Heart left ventricle (tissue), 13 donors: ENCODE data around the gene GARS1.

ENCODE experiments used
- POLR2A ChIP-seq, 2 donors: fragments of 450-650 bp; IDR thresholded peaks; one replicate each; pipeline ENCODE4 v1.6.1; 2017; ENCODE audit warnings: antibody characterized with exemption in 2 of 2, mild to moderate bottlenecking in 2 of 2, moderate library complexity in 2 of 2
- TF ChIP-seq, protein P1 (sequence below), 12 donors: fragments of 200-600 bp; sonication (generic) in 4 of 12; IDR thresholded peaks; one replicate each; pipeline versions ENCODE4 v1.5.0 to v1.8.0; 2018 to 2022; ENCODE audit warnings: antibody characterized with exemption in 12 of 12, mild to moderate bottlenecking in 5 of 12
- donor health status: ischemic (EF 13 %, LVEDD 7.1; RV severe dilation, severe dysfunction).
- donor health status: DM: no; HTN: yes; CAD: no.
- donor health status: DM: no; HTN: no; CAD: no.
- donor health status: ischemic (EF 25% LVEDD 6.9; RV normal size, moderate dysfunction).
- donor health status: ischemic (EF 25% LVEDD 5.7; RV mildly dilated, moderate dysfunction).
- donor health status: ischemic (EF 35%, LVEDD 5.7; RV mildly dilated, moderate dysfunction).
- donor health status: nonischemic (EF 11% LVEDD 7.7; RV severe dilation, severe dysfunction).
- donor health status: DM: yes; HTN: yes; CAD: no.
- donor health status: PGD.
- donor health status: ischemic (EF 29% LVEDD 5.4; RV normal size, mild dysfunction).
- donor health status: nonischemic (EF 23%, LVEDD 6.1; RV moderate dilation, normal function).

DNA sequence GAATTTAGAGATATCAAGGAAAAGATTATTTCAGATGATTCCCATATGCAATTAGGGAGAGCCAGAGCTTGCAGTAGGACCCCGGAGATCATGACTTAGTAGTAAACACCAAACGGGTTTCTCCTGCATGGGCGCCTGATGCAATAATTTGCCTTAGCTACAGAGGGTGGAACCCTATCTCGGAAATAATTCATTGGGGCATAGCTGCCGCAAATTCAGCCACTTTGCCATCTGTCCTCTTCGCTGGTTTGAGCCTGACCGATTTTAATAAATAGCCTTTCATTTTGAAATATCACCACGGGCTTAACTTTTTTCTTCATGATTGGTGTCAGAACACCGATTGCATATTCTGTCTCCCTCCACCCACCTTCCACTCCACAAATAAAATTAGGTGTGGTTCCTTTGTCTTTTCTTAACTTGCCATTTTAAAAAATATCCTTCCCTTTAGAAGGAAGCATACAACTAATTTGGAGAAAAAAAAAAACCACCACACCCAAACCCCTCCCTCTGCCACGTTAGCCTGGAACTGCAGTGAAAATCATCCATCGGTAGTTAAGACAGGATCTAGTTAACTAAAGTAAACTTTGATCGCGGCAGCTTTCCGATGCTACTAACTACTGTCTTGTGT lies 1.4 kb downstream of the GARS1 start:
- no peak for TF ChIP-seq POLR2A (IDR thresholded peaks at IDR 0.05)
- TF ChIP-seq, protein P1, sequence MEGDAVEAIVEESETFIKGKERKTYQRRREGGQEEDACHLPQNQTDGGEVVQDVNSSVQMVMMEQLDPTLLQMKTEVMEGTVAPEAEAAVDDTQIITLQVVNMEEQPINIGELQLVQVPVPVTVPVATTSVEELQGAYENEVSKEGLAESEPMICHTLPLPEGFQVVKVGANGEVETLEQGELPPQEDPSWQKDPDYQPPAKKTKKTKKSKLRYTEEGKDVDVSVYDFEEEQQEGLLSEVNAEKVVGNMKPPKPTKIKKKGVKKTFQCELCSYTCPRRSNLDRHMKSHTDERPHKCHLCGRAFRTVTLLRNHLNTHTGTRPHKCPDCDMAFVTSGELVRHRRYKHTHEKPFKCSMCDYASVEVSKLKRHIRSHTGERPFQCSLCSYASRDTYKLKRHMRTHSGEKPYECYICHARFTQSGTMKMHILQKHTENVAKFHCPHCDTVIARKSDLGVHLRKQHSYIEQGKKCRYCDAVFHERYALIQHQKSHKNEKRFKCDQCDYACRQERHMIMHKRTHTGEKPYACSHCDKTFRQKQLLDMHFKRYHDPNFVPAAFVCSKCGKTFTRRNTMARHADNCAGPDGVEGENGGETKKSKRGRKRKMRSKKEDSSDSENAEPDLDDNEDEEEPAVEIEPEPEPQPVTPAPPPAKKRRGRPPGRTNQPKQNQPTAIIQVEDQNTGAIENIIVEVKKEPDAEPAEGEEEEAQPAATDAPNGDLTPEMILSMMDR (IDR thresholded peaks at IDR 0.05) = no peak
